ENCODE data around the gene HMGB1.

Gene HMGB1

GRCh38 chr13:30465593-30466357 is at the start of gene HMGB1:
Gene HMGB1 (minus strand): TSS chr13:30465936. CDS start chr13:30463680, 2,256 bp downstream.
- Histone ChIP-seq H3K27ac (peak within 1 kb of the TSS; percentile 100), H3K4me3 (peak within 1 kb of the TSS; percentile 100), H3K4me1 (peaks cover 42% of the 10 kb centered on the region), H3K36me3 (peaks cover 23% of the 10 kb centered on the region), H4K20me1 (peaks cover 29% of the 10 kb centered on the region), H3K9me3 (no peaks in the 10 kb centered on the region), H3K9ac (peak within 1 kb of the TSS; percentile 100), H3K27me3 (no peaks in the 10 kb centered on the region), H3K4me2 (peak within 1 kb of the TSS; percentile 99)
- TF ChIP-seq Cebpa-rat (IDR thresholded peaks at IDR 0.05) = no peak

- no peak for TF ChIP-seq Cebpa-rat (IDR thresholded peaks at IDR 0.05)
- no peak overlapping the region for H3K4me3 ChIP-seq
- no peak overlapping the region for H3K9ac ChIP-seq
- no peaks in the 10 kb centered on the region for H4K20me1 ChIP-seq
- H3K36me3 ChIP-seq = no peaks in the 10 kb centered on the region
- H3K27me3 ChIP-seq = no peaks in the 10 kb centered on the region
- H3K4me2 ChIP-seq = no peak overlapping the region
- H3K9me3 ChIP-seq = no peaks in the 10 kb centered on the region
- no peaks in the 10 kb centered on the region for H3K4me1 ChIP-seq
- no peak overlapping the region for H3K27ac ChIP-seq
These were observed 45.2 kb upstream of the HMGB1 start for GRCh38 chr13:30510811-30511371.

GRCh38 chr13:30510091-30510490 is 44.4 kb upstream of the HMGB1 start:
- no peak for TF ChIP-seq Cebpa-rat (IDR thresholded peaks at IDR 0.05)
- no peaks in the 10 kb centered on the region for H3K27me3 ChIP-seq
- no peak overlapping the region for H3K4me3 ChIP-seq
- no peaks in the 10 kb centered on the region for H3K36me3 ChIP-seq
- H3K9ac ChIP-seq = no peak overlapping the region
- H3K27ac ChIP-seq = no peak overlapping the region
- H3K9me3 ChIP-seq = no peaks in the 10 kb centered on the region
- H3K4me1 ChIP-seq = no peaks in the 10 kb centered on the region
- H3K4me2 ChIP-seq = no peak overlapping the region
- no peaks in the 10 kb centered on the region for H4K20me1 ChIP-seq

GRCh38 chr13:30509254-30510050 is 43.7 kb upstream of the HMGB1 start:
- Histone ChIP-seq H3K27me3 (no peaks in the 10 kb centered on the region), H3K4me2 (no peak overlapping the region), H3K4me3 (no peak overlapping the region), H3K9ac (no peak overlapping the region), H3K27ac (no peak overlapping the region), H3K36me3 (no peaks in the 10 kb centered on the region), H3K4me1 (no peaks in the 10 kb centered on the region), H4K20me1 (no peaks in the 10 kb centered on the region), H3K9me3 (no peaks in the 10 kb centered on the region)
- TF ChIP-seq Cebpa-rat (IDR thresholded peaks at IDR 0.05) = peak; percentile 60; the same call in 1 of the 2 replicates

- H3K9me3 ChIP-seq = no peaks in the 10 kb centered on the region
- no peaks in the 10 kb centered on the region for H3K36me3 ChIP-seq
- H3K4me2 ChIP-seq = no peak overlapping the region
- no peak for TF ChIP-seq Cebpa-rat (IDR thresholded peaks at IDR 0.05)
- peaks cover 7% of the 10 kb centered on the region; the same call in 1 of the 2 replicates for H3K4me1 ChIP-seq
- no peak overlapping the region for H3K27ac ChIP-seq
- no peak overlapping the region for H3K4me3 ChIP-seq
- no peaks in the 10 kb centered on the region for H3K27me3 ChIP-seq
- H3K9ac ChIP-seq = no peak overlapping the region
- no peaks in the 10 kb centered on the region for H4K20me1 ChIP-seq
These were observed 38.3 kb upstream of the HMGB1 start for GRCh38 chr13:30504081-30504480.

GRCh38 chr13:30502237-30502636 is 36.5 kb upstream of the HMGB1 start:
- Histone ChIP-seq H4K20me1 (no peaks in the 10 kb centered on the region), H3K27ac (no peak overlapping the region), H3K9me3 (no peaks in the 10 kb centered on the region), H3K4me2 (no peak overlapping the region), H3K9ac (no peak overlapping the region), H3K4me1 (peaks cover 8% of the 10 kb centered on the region; the same call in 1 of the 2 replicates), H3K36me3 (no peaks in the 10 kb centered on the region), H3K4me3 (no peak overlapping the region), H3K27me3 (no peaks in the 10 kb centered on the region)
- TF ChIP-seq Cebpa-rat (IDR thresholded peaks at IDR 0.05) = no peak

- no peak overlapping the region for H3K9ac ChIP-seq
- H3K4me1 ChIP-seq = peaks cover 8% of the 10 kb centered on the region; the same call in 1 of the 2 replicates
- peak overlapping the region; percentile 5; the same call in 1 of the 2 replicates for H3K4me2 ChIP-seq
- H3K4me3 ChIP-seq = no peak overlapping the region
- no peak for TF ChIP-seq Cebpa-rat (IDR thresholded peaks at IDR 0.05)
- H4K20me1 ChIP-seq = no peaks in the 10 kb centered on the region
- no peaks in the 10 kb centered on the region for H3K9me3 ChIP-seq
- H3K27me3 ChIP-seq = no peaks in the 10 kb centered on the region
- H3K36me3 ChIP-seq = no peaks in the 10 kb centered on the region
- no peak overlapping the region for H3K27ac ChIP-seq
These were observed 33.6 kb upstream of the HMGB1 start for GRCh38 chr13:30499338-30499737.

- Histone ChIP-seq H3K27me3 (no peaks in the 10 kb centered on the region), H3K4me2 (no peak overlapping the region), H3K9ac (no peak overlapping the region), H3K36me3 (no peaks in the 10 kb centered on the region), H4K20me1 (no peaks in the 10 kb centered on the region), H3K4me3 (no peak overlapping the region), H3K4me1 (peaks cover 8% of the 10 kb centered on the region; the same call in 1 of the 2 replicates), H3K9me3 (no peaks in the 10 kb centered on the region), H3K27ac (no peak overlapping the region)
- no peak for TF ChIP-seq Cebpa-rat (IDR thresholded peaks at IDR 0.05)
These were observed 30.4 kb upstream of the HMGB1 start for GRCh38 chr13:30496147-30496546.

- no peak overlapping the region for H3K9ac ChIP-seq
- no peak overlapping the region for H3K27ac ChIP-seq
- no peaks in the 10 kb centered on the region for H3K9me3 ChIP-seq
- H3K4me3 ChIP-seq = no peak overlapping the region
- no peak for TF ChIP-seq Cebpa-rat (IDR thresholded peaks at IDR 0.05)
- no peaks in the 10 kb centered on the region for H4K20me1 ChIP-seq
- H3K4me2 ChIP-seq = no peak overlapping the region
- H3K4me1 ChIP-seq = peaks cover 8% of the 10 kb centered on the region; the same call in 1 of the 2 replicates
- no peaks in the 10 kb centered on the region for H3K36me3 ChIP-seq
- no peaks in the 10 kb centered on the region for H3K27me3 ChIP-seq
These were observed 30.0 kb upstream of the HMGB1 start for GRCh38 chr13:30495746-30496145.

Data from BLaER1 (cell line).